GM18498 (cell line): Measurements from ENCODE around the gene PLCB1.
"Not testable (repeated sequence)": the region's sequence is repeated elsewhere in the genome, so short reads cannot be mapped to it uniquely, and the experiment has no call there.

ENCODE experiments used
- ATAC-seq: cut with Tn5 transposase; IDR thresholded peaks from one replicate; pipeline ENCODE4 v1.9.1; 2021; ENCODE audit warnings: mild to moderate bottlenecking, moderate library complexity; ENCODE audit not compliant: unreplicated experiment

PLCB1 gene

GRCh38 chr20:8798505-8798904, 666.4 kb downstream of the PLCB1 start:
- ATAC-seq: no peak

GRCh38 chr20:8800089-8800488, 668.0 kb downstream of the PLCB1 start:
- no peak for ATAC-seq

GRCh38 chr20:8801686-8802085, 669.6 kb downstream of the PLCB1 start:
- no peak for ATAC-seq

- no peak for ATAC-seq
Measured at GRCh38 chr20:8803065-8803464, 671.0 kb downstream of the PLCB1 start.

GRCh38 chr20:8803941-8804340, 671.9 kb downstream of the PLCB1 start:
- no peak for ATAC-seq

GRCh38 chr20:8805737-8806442, 673.8 kb downstream of the PLCB1 start:
- no peak for ATAC-seq

- ATAC-seq: no peak
Measured at GRCh38 chr20:8807480-8808201, 675.6 kb downstream of the PLCB1 start.

GRCh38 chr20:8808202-8808535, 676.1 kb downstream of the PLCB1 start:
- ATAC-seq: no peak

GRCh38 chr20:8809107-8809953, 677.3 kb downstream of the PLCB1 start:
- ATAC-seq: no peak

- ATAC-seq: no peak
Measured at GRCh38 chr20:8811801-8812594, 679.9 kb downstream of the PLCB1 start.

GRCh38 chr20:8812817-8813216, 680.8 kb downstream of the PLCB1 start:
- no peak for ATAC-seq

GRCh38 chr20:8815208-8815607, 683.1 kb downstream of the PLCB1 start:
- ATAC-seq: no peak

- no peak for ATAC-seq
Measured at GRCh38 chr20:8829256-8829655, 697.2 kb downstream of the PLCB1 start.

- not testable (repeated sequence) for ATAC-seq
Measured at GRCh38 chr20:8834294-8834693, 702.2 kb downstream of the PLCB1 start.

- no peak for ATAC-seq
Measured at GRCh38 chr20:8834851-8835250, 702.8 kb downstream of the PLCB1 start.

GRCh38 chr20:8837396-8837795, 705.3 kb downstream of the PLCB1 start:
- no peak for ATAC-seq

- no peak for ATAC-seq
Measured at GRCh38 chr20:8842525-8842924, 710.5 kb downstream of the PLCB1 start.

- ATAC-seq: no peak
Measured at GRCh38 chr20:8844179-8844578, 712.1 kb downstream of the PLCB1 start.

GRCh38 chr20:8849990-8850389, 717.9 kb downstream of the PLCB1 start:
- ATAC-seq: no peak

- no peak for ATAC-seq
Measured at GRCh38 chr20:8851446-8851845, 719.4 kb downstream of the PLCB1 start.

GRCh38 chr20:8851919-8852318, 719.9 kb downstream of the PLCB1 start:
- not testable (repeated sequence) for ATAC-seq
